ENCODE results near the gene ARHGAP42.

- no peak for TF ChIP-seq CTCF (IDR thresholded peaks at IDR 0.05)
- TF ChIP-seq POLR2A (IDR thresholded peaks at IDR 0.05): no peak
These were observed 10.2 kb upstream of the ARHGAP42 start for GRCh38 chr11:100676901-100677300.

All from adrenal gland (tissue), 5 donors.